ENCODE results near the gene CHST1.

DNA sequence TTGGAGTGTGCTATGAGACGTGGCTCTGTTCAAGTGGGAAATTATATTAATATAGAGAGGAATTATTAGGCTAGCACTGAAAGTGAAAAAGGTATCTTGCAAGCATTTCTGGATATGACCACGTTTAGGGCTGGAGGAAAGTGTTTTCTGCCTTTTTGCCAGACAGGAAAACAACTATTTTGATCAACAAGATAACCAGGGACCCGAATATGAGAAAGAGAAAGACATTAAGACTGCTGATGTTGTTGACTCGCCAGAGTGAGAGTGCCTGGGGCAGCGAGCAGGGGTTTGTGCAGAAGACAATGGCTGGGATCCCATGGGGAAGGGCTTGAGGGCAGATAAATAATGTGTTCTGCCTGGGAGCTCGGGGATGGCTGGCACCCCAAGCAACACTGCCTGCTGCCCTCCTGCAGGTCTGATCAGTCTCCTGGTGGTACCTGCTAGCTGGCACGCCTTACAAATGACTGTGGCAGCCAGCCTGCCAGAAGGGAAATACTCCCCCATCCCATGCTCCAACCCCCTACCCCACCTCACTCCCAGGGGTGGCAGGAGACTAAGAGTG is 23.1 kb upstream of the CHST1 start:
- no peak for TF ChIP-seq POLR2AphosphoS5 (IDR thresholded peaks at IDR 0.05; ENCODE audit: low read depth, low read length)
- TF ChIP-seq, protein P1, sequence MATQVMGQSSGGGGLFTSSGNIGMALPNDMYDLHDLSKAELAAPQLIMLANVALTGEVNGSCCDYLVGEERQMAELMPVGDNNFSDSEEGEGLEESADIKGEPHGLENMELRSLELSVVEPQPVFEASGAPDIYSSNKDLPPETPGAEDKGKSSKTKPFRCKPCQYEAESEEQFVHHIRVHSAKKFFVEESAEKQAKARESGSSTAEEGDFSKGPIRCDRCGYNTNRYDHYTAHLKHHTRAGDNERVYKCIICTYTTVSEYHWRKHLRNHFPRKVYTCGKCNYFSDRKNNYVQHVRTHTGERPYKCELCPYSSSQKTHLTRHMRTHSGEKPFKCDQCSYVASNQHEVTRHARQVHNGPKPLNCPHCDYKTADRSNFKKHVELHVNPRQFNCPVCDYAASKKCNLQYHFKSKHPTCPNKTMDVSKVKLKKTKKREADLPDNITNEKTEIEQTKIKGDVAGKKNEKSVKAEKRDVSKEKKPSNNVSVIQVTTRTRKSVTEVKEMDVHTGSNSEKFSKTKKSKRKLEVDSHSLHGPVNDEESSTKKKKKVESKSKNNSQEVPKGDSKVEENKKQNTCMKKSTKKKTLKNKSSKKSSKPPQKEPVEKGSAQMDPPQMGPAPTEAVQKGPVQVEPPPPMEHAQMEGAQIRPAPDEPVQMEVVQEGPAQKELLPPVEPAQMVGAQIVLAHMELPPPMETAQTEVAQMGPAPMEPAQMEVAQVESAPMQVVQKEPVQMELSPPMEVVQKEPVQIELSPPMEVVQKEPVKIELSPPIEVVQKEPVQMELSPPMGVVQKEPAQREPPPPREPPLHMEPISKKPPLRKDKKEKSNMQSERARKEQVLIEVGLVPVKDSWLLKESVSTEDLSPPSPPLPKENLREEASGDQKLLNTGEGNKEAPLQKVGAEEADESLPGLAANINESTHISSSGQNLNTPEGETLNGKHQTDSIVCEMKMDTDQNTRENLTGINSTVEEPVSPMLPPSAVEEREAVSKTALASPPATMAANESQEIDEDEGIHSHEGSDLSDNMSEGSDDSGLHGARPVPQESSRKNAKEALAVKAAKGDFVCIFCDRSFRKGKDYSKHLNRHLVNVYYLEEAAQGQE (IDR thresholded peaks at IDR 0.05; ENCODE audit: insufficient read depth in 1 of 2, low read depth in 2 of 2, low read length in 2 of 2), result no peak

Data from PFSK-1 (cell line).